ENCODE measurements around the gene PYGB. TPM values are rescaled to one million over a fixed set of nuclear protein-coding genes. Genes with fewer than 3 reads are reported as not detected.
"Not testable (repeated sequence)": the region's sequence is repeated elsewhere in the genome, so short reads cannot be mapped to it uniquely, and the experiment has no call there.

PYGB gene
- total RNA-seq, 1 donor from 2014 or later: 167 TPM

DNA sequence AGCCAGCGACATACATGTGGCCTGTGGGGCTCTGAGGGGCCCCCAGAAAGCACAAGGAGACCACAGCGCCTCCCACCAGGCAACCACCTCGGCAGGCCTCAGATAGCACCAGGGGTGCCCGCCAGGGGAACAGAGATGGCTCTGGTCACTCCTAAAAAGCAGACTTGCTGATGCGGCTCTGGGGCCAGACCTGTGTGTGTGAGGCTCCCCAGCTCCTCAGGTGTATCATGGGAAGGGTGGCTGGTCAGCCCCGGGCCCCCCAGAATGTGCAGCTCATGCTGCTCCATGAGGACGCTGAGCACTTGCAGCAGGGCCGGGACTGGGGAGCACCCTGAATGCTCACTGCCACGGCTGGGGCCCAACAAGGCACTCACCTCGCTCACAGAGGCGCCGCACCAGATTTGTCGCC is 60.2 kb downstream of the PYGB start:
- H3K27me3 ChIP-seq (ENCODE audit: control insufficient read depth, insufficient read depth, low read length): no peaks in the 10 kb centered on the region
- TF ChIP-seq, protein P1, sequence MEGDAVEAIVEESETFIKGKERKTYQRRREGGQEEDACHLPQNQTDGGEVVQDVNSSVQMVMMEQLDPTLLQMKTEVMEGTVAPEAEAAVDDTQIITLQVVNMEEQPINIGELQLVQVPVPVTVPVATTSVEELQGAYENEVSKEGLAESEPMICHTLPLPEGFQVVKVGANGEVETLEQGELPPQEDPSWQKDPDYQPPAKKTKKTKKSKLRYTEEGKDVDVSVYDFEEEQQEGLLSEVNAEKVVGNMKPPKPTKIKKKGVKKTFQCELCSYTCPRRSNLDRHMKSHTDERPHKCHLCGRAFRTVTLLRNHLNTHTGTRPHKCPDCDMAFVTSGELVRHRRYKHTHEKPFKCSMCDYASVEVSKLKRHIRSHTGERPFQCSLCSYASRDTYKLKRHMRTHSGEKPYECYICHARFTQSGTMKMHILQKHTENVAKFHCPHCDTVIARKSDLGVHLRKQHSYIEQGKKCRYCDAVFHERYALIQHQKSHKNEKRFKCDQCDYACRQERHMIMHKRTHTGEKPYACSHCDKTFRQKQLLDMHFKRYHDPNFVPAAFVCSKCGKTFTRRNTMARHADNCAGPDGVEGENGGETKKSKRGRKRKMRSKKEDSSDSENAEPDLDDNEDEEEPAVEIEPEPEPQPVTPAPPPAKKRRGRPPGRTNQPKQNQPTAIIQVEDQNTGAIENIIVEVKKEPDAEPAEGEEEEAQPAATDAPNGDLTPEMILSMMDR (IDR thresholded peaks at IDR 0.05; ENCODE audit: insufficient read depth, low read length, poor library complexity, severe bottlenecking): no peak
- peaks cover 3% of the 10 kb centered on the region for H3K36me3 ChIP-seq (ENCODE audit: control insufficient read depth, insufficient read depth, low read length)
- DNase-seq (ENCODE audit: low read depth): no peak
- H3K4me3 ChIP-seq (ENCODE audit: low read depth, low read length): no peak overlapping the region

DNA sequence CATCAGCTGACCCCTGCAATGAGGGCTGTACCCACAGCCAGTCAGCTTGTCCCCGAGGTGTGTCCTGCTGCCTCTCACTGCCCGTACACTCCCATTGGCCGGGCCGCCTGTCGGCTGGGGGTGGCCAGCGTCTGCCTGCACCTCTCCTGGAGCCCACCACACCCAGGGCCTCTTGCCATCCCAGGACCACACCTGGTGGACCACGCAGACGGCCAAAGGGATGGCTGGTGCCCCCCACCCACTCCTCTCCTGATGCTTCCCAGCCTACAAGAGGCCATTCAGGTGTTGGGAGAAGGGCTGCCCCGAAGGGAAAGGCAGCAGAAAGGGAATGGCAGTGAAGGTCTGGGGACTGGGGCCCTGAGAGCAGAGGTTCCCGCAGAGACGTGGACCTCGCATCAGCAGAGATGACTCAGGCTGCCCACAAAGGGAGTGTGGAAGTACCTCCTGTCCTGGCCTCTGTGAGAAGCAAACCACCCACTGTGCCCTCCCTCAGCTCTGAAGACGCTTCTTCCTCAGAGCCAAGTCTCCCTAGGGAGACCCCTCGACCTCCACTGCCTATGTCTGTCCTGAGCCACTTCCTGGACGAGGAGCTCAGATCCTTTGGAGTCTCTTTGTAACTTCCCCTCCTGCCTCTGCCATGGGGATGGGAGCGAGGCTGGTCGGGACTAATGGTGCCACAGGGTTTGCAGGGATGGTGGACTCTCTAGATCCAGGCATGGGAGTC is 60.9 kb downstream of the PYGB start:
- H3K4me3 ChIP-seq (ENCODE audit: low read depth, low read length): no peak overlapping the region
- no peaks in the 10 kb centered on the region for H3K27me3 ChIP-seq (ENCODE audit: control insufficient read depth, insufficient read depth, low read length)
- TF ChIP-seq, protein P1 (IDR thresholded peaks at IDR 0.05; ENCODE audit: insufficient read depth, low read length, poor library complexity, severe bottlenecking): no peak
- peaks cover 1% of the 10 kb centered on the region for H3K36me3 ChIP-seq (ENCODE audit: control insufficient read depth, insufficient read depth, low read length)
- DNase-seq (ENCODE audit: low read depth): no peak

DNA sequence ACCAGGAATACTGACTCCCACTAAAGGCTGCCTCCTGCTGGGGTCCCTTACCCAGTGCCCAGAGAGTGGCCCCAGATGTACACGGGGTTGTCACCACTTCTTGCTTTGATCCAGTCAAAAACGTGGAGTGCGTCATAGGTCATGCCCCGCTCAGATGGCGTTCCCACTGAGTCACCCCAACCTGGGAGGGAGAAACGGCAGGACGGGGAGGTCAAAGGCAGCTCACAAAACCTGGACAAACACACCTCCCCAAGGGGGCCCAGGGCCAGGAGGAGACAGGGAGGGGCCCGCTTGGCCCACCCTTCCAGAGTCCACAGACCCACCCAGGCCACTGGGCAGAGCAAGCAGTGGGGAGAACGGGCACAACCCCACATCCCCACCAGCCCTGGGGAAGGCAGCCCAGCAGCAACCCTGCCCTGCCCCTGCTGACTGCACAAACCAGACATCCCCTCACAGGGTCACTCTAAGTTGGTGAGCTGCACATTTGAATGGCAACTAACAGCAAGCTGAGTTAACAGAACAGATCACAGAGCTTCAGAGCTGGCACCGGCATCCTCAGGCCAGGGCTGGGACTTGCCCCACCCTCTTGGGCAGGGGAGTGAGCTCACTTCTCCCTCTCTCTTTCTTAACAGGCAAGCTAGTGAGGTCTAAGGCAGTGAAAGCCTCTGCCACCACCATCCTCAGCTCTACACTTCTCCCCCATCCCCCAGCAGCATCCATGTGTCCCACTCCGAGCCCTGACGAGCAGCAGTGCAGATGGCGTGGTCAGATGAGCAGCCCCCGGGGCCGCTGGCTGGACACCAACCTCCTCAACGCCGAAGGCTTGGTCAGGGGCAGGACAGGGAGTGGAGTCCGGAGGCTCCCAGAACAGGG is 61.7 kb downstream of the PYGB start:
- TF ChIP-seq, protein P1 (IDR thresholded peaks at IDR 0.05; ENCODE audit: insufficient read depth, low read length, poor library complexity, severe bottlenecking): no peak
- Histone ChIP-seq H3K36me3 (ENCODE audit: control insufficient read depth, insufficient read depth, low read length) (peaks cover 1% of the 10 kb centered on the region), H3K4me3 (ENCODE audit: low read depth, low read length) (no peak overlapping the region), H3K27me3 (ENCODE audit: control insufficient read depth, insufficient read depth, low read length) (no peaks in the 10 kb centered on the region)
- DNase-seq (ENCODE audit: low read depth): peak; percentile 75

DNA sequence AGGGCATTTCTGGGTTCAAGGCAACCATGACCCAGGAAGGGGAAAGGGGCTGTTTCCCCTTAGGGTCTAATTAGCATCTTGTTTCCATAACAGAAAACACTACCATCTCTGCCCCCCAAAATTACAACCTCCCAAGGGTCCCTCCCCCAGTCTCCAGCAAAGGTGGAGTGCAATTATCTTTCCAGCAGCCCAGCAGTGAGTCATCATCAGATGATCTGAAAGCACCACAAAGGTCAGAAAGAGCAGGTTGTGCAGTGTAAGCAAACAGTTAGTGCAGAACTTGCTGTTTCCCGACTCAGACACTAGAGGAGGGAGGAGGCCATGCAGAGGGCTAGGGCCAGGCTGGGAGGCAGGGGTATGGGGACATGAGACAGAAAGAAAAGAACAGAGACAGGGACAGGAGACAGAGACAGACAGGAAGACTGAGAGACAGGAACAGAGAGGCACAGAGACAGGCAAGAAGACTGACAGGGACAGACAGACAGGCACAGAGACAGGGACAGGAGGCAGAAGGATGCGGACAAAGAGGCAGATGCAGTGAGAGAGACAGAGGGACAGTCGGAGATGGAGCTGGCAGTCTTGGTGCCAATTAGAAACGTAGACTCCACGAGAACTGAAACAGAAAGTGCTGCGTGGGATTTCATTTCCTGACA is 62.5 kb downstream of the PYGB start:
- DNase-seq (ENCODE audit: low read depth): peak; percentile 94
- TF ChIP-seq, protein P1 (IDR thresholded peaks at IDR 0.05; ENCODE audit: insufficient read depth, low read length, poor library complexity, severe bottlenecking): peak; percentile 93
- no peak overlapping the region for H3K4me3 ChIP-seq (ENCODE audit: low read depth, low read length)
- H3K36me3 ChIP-seq (ENCODE audit: control insufficient read depth, insufficient read depth, low read length): peaks cover 1% of the 10 kb centered on the region
- H3K27me3 ChIP-seq (ENCODE audit: control insufficient read depth, insufficient read depth, low read length): no peaks in the 10 kb centered on the region

DNA sequence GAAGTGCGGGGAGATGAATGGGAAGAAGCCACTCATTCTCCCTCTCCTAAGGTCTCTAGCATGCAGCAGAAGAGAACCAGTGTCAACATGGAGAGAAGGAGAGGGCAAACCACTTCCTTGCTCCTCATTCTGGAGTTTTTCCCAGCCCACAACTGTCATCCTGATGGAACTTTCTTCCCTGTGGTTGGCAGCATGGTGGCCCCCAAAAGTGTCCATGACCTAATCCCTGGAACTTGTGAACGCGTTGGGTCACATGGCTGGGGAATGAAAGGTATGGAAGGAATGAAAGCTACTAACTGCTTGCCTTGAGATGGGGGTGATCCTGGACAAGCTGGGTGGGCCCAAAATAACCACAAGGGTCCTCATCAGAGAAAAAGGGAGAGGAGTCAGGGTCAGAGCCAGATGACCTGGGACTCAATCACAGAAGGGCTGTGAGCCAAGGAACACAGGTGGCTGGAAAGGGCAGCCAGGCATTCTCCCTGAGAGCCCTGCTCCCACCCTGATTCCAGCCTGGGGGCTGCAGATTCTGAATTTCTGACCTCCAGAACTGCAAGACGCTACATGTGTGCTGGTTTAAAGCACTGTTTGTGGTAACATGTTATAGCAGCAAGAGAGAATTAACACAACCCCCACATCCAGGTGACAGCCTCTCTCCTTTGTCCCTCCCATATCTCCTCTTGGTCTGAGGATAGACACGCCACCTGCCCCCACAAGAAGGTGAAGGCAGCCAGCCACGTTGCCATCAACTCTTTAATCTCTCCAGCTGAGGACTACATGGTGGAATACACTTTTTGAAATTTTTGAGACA is 63.2 kb downstream of the PYGB start:
- Histone ChIP-seq H3K36me3 (ENCODE audit: control insufficient read depth, insufficient read depth, low read length) (peaks cover 1% of the 10 kb centered on the region), H3K27me3 (ENCODE audit: control insufficient read depth, insufficient read depth, low read length) (no peaks in the 10 kb centered on the region), H3K4me3 (ENCODE audit: low read depth, low read length) (no peak overlapping the region)
- no peak for DNase-seq (ENCODE audit: low read depth)
- TF ChIP-seq, protein P1 (IDR thresholded peaks at IDR 0.05; ENCODE audit: insufficient read depth, low read length, poor library complexity, severe bottlenecking): no peak

DNA sequence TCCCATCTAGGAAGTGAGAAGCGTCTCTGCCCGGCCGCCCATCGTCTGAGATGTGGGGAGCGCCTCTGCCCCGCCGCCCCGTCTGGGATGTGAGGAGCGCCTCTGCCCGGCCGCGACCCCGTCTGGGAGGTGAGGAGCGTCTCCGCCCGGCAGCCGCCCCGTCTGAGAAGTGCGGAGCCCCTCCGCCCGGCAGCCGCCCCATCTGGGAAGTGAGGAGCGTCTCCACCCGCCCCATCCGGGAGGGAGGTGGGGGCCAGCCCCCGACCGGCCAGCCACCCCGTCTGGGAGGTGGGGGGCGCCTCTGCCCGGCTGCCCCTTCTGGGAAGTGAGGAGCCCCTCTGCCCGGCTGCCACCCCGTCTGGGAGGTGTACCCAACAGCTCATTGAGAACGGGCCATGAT is 64.8 kb downstream of the PYGB start:
- H3K36me3 ChIP-seq (ENCODE audit: control insufficient read depth, insufficient read depth, low read length); H3K27me3 ChIP-seq (ENCODE audit: control insufficient read depth, insufficient read depth, low read length); DNase-seq (ENCODE audit: low read depth); H3K4me3 ChIP-seq (ENCODE audit: low read depth, low read length): not testable (repeated sequence)
